GM21447 (cell line): Measurements from ENCODE around the gene FOXL3.
"Not testable (repeated sequence)": the region's sequence is repeated elsewhere in the genome, so short reads cannot be mapped to it uniquely, and the experiment has no call there.

ENCODE experiments used
- ATAC-seq: cut with Tn5 transposase; IDR thresholded peaks from one replicate; pipeline ENCODE4 v1.9.1; 2021; ENCODE audit not compliant: unreplicated experiment

Gene FOXL3

DNA sequence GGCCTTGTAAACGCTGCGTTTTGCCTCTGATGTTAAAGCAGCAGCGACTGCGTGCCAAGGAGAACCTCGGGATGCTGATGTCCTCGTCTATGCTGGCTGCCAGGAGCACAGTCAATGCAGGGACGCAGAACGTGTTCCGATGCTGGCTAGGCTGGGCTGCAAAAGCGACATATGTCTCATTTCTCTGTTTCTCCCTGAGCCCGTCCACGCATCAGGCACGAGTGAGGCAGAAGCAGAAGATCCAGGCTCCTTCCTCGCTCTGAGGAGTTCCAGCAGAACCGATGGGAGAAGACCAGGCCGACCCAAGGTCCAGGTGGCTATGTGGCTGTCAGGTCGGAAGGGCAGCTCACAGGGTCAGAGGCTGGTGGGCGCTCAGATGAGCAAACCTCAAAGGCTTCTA, 3.7 kb upstream of the FOXL3 start:
- no peak for ATAC-seq

DNA sequence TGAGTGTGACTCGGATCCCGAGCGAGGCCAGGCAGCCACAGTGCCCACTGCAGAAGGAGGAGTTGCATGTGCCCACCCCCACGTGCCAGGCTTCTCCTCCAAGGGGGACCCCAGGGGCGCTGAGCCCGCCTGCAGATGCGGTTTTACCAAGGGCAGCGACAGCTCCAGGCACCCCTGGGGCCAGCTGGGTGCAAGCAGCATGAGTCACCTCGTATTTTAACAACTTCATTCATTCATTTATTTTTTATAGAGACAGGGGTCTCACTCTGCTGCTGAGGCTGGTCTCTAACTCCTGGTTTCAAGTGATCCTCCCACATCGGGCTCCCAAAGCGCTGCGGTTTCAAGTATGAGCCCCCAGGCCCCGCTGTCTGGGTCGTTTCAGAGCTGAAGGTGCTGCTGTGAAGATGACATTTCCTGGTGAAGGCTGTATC, 1.3 kb upstream of the FOXL3 start:
- no peak for ATAC-seq

DNA sequence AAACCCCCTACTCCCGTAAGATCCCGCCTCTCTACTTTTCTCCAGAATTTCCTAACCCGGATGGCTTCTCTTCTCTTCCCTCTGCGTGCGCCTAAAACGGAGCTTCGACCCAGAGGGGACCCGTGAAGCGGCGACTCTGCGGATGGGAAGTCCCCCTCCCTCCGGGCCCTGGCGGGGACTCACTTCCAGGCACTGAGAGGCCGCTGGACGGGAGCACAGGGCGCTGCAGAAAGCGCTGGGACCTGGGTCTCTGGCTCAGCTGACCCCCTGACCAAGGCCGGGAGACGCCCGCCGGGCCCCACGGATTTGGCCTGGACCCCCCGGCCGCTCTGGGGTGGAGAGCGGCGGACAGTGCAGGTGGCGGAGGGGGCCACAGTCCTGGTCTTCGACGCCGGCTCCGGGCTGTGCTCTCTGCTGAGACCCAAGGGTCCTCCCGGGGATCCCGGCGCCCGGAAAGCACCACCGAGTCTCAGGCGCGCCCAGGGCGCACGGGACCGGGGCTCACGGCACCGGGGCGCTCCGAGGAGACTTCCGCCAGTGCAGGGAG, 688 bp upstream of the FOXL3 start:
- ATAC-seq, result no peak

GRCh38 chr7:290554-291372, 793 bp downstream of the FOXL3 start:
- ATAC-seq, result no peak

GRCh38 chr7:291373-292092, 1.6 kb downstream of the FOXL3 start:
- ATAC-seq, result no peak

GRCh38 chr7:292226-292625, 2.3 kb downstream of the FOXL3 start:
- no peak for ATAC-seq

DNA sequence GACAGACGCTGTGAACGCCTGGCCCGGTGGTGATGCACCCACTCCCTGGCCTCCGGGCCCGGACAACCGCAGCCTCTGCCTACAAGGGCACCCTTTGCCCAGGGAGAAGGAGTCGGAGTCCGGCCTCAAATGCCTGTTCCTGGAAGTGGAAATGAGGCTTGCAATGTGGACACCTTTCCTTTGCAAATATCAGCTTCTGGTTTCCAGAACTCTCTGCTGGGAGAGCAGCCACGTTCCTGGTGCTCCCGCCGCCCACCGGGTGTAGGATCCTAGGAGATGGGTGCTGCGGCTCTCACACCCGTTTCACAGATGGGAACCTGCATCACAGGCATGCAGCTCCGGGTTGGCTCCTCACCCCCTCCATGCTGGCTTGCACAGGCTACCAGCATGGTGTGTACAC, 2.9 kb downstream of the FOXL3 start:
- ATAC-seq, result no peak

DNA sequence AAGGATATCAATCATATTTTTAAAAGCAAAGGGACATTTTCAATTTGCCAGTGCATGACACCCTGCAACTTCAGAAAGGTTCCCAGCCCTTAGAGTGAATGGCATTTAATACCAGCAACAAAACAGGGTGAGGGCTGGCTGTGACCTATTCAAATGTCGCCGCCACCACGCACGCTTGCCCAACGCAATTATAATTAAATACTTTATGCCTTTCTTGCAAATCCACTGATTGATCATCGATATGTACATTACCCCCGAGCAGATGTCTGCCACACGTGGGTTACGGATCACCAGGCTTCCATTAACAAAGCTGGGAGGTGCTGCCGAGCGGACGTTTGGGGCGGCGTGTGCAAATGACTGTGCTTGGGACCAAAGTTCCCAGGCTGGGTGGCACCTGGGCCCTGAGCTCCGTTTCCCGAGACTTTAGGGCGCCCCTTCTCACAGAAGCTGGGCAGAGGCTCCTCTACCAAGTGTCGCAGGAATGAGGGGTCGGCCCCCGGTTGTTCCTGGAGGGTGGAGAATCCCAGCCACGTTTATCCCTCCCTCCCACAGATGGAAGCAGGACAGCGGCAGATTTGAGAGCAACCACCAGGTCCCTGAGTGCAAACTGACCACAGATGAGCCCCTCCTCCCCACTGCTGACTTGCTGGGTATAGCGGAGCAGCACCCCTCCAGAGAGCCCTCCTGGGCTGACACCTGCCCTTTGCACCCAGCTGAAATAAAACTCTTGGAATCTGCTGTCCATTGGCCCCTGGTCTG, 3.9 kb downstream of the FOXL3 start:
- ATAC-seq, result no peak

DNA sequence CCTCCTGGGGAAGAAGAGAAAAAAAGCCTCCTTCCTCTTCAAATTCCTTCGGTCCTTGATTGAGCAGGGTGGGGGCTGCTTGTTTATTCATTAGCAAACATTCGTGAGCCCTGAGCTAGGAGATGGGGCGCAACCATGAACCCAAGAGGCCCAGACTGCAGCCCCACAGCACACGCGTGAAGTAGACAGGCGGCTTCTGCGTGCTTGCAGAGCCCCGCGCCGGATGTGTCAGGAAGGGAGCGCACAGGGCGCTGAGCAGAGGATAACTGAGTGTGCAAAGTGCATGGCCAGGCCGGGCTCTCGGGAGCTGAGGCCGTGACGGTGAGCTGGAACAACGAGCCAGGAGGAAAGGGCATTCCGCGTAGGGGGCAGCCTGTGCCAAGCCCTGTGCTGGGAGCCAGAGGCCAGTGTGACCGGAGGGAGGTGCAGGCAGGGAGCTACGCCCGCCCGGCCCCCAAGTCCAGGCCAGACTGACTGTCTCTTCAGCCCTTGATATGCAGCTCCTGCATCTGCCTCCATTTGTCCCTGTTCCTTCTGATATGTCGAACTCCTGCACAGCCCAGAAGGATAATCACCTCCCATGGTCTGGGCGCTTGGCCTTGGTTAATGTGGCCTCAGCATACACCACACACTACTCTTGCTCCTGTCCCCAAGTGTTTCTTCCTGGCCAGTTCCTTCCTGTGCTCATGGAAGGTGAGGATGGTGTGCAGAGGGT, 4.6 kb downstream of the FOXL3 start:
- no peak for ATAC-seq

- no peak for ATAC-seq
Measured at GRCh38 chr7:295155-296154, 5.5 kb downstream of the FOXL3 start.

- ATAC-seq, result no peak
Measured at GRCh38 chr7:296373-296945, 6.5 kb downstream of the FOXL3 start.

- not testable (repeated sequence) for ATAC-seq
Measured at GRCh38 chr7:297141-297540, 7.2 kb downstream of the FOXL3 start.

- ATAC-seq, result no peak
Measured at GRCh38 chr7:297611-298374, 7.8 kb downstream of the FOXL3 start.

DNA sequence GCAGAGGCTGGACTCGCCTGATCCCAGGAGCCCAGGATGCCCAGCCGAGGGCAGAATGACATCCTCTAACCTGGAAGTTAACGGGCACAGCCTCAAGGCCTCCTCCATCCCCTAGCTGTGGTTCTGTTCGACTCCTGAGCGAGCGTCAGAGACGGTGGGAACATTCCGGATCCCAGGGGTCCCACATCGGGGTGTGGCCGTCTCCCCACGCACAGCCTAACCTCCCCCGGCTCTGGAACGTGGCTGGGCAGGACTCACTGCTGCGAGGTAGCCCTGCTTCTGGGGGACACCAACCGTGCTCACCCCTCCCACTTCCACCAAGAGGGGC, 8.4 kb downstream of the FOXL3 start:
- ATAC-seq, result no peak

DNA sequence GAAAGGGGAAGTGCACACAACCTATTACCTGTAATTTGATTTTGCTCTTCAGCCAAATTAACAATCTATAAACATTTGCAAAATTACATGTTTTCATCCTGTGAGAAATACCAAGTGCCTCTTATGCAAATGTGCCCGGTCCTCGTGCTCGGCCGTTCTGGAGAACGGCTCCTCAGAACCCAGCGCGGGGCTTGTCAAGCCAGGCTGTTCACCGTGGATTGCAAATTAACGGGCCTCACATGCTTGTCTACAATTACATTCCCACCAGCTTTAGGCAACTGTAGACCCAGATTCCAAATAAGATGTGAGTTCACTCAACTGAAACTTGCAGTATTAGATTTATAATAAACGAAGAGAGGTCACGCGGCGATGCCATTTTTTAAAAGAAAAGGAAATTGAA, 8.8 kb downstream of the FOXL3 start:
- no peak for ATAC-seq

DNA sequence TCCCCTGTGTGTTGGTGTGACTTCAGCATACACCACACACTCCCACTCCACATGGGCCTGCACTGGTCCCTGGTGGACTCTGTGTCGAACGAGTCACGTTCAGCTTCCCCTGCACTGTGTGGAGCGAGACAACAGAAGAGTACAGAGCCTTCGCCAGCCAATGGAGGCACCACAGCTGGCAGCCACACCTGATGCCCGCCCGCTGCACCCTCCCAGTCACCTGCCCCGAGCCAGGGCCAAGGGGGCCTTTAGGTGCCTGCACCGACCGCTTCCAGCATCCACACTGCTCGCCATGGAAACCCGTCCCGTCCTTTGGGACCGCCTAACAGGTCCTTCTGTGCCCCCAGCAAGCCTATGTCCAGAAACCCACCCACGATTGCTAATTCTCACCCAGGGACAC, 9.2 kb downstream of the FOXL3 start:
- ATAC-seq, result no peak

DNA sequence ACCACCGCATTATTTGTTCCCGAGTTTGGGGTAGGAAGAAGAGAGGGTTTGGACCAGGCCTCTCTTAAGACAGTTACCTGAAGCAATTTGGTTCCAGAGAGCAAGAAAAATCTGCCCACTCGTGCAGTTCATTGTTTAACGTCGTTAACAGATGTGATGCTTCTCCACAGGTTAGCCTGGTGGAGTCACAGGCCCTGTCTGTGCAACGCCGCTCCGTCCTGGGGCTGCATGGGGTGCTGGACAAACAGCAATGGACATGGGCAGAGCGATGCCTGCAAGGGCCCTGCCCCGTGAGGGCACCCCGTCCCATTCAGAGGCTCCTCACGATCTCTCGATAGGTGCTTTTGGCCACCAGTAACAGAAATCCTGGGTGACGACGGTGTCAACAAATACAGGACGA, 9.7 kb downstream of the FOXL3 start:
- ATAC-seq, result no peak

GRCh38 chr7:300048-300447, 10.1 kb downstream of the FOXL3 start:
- ATAC-seq, result no peak
